OCI-LY1 (cell line): Measurements from ENCODE around the gene AFAP1L2.

ENCODE experiments used
- H2AFZ ChIP-seq: fragments of 200-600 bp; sonication (generic), shearing (Covaris generic); 2 replicates; pipeline ENCODE4 v1.6.0; 2014; ENCODE audit warnings: antibody characterized with exemption, mild to moderate bottlenecking, low read length
- H3F3A ChIP-seq: fragments of 200-600 bp; sonication (generic), shearing (Covaris generic); 2 replicates; pipeline ENCODE4 v1.6.0; 2014; ENCODE audit warnings: mild to moderate bottlenecking, antibody characterized with exemption, low read length, moderate library complexity; ENCODE audit not compliant: insufficient read depth
- H3K27ac ChIP-seq: fragments of 200-600 bp; sonication (generic); 2 replicates; pipeline ENCODE4 v1.5.1; 2014; ENCODE audit warnings: low read length, mixed run types, mild to moderate bottlenecking, low read depth; ENCODE audit not compliant: poor library complexity, severe bottlenecking
- H3K27me3 ChIP-seq: fragments of 200-600 bp; sonication (generic); 2 replicates; pipeline ENCODE4 v1.6.0; 2014; ENCODE audit warnings: antibody characterized with exemption, mild to moderate bottlenecking, low read length, moderate library complexity; ENCODE audit not compliant: insufficient read depth
- H3K36me3 ChIP-seq: fragments of 200-600 bp; sonication (generic); 2 replicates; pipeline ENCODE4 v1.6.1; 2014; ENCODE audit warnings: mild to moderate bottlenecking, antibody characterized with exemption, low read length, moderate library complexity, mixed read lengths; ENCODE audit not compliant: insufficient read depth
- H3K4me1 ChIP-seq: fragments of 200-600 bp; sonication (generic); 2 replicates; pipeline ENCODE4 v1.5.1; 2014; ENCODE audit warnings: mild to moderate bottlenecking, low read length, moderate library complexity; ENCODE audit not compliant: insufficient read depth, severe bottlenecking
- H3K4me2 ChIP-seq: fragments of 200-600 bp; sonication (generic), shearing (Covaris generic); 2 replicates; pipeline ENCODE4 v1.6.1; 2014; ENCODE audit warnings: low read length
- H3K4me3 ChIP-seq: fragments of 200-600 bp; sonication (generic); 2 replicates; pipeline ENCODE4 v1.5.1; 2014; ENCODE audit warnings: low read length, low read depth, mild to moderate bottlenecking, mixed read lengths; ENCODE audit not compliant: poor library complexity, severe bottlenecking
- H3K79me2 ChIP-seq: fragments of 200-600 bp; shearing (Covaris generic); 2 replicates; pipeline ENCODE4 v1.6.1; 2016; ENCODE audit warnings: mixed run types, low read length, mixed read lengths; ENCODE audit not compliant: insufficient read depth
- H3K9ac ChIP-seq: fragments of 200-600 bp; sonication (generic), shearing (Covaris generic); 2 replicates; pipeline ENCODE4 v1.6.1; 2014; ENCODE audit warnings: mild to moderate bottlenecking, low read length, mixed read lengths
- H3K9me2 ChIP-seq: fragments of 200-600 bp; sonication (generic), shearing (Covaris generic); 2 replicates; pipeline ENCODE4 v1.6.1; 2014; ENCODE audit warnings: low read depth, mild to moderate bottlenecking, low read length, mixed read lengths
- H3K9me3 ChIP-seq: fragments of 200-600 bp; shearing (Covaris generic); 2 replicates; pipeline ENCODE4 v1.6.1; 2014; ENCODE audit warnings: low read length, mixed read lengths
- H4K20me1 ChIP-seq: fragments of 200-600 bp; sonication (generic), shearing (Covaris generic); 2 replicates; pipeline ENCODE4 v1.6.0; 2016; ENCODE audit warnings: mild to moderate bottlenecking, low read length; ENCODE audit not compliant: insufficient read depth
- CTCF ChIP-seq: fragments of 200-600 bp; sonication (generic), shearing (Covaris generic); IDR thresholded peaks from 2 replicates; pipeline ENCODE4 v1.5.1; 2017; ENCODE audit warnings: mild to moderate bottlenecking, antibody characterized with exemption, low read length, moderate library complexity, mixed read lengths
- EZH2 ChIP-seq: fragments of 200-600 bp; sonication (generic), shearing (Covaris generic); IDR thresholded peaks from 2 replicates; pipeline ENCODE4 v1.8.0; 2017; ENCODE audit warnings: borderline replicate concordance, mixed run types, mild to moderate bottlenecking, antibody characterized with exemption, low read length, moderate library complexity, mixed read lengths

The AFAP1L2 gene

GRCh38 chr10:114304571-114305421 lies 99.5 kb downstream of the AFAP1L2 start:
- Histone ChIP-seq H3K27ac (peak overlapping the region; percentile 6), H3K9me3 (no peaks in the 10 kb centered on the region), H3F3A (no peaks in the 10 kb centered on the region), H3K79me2 (no peaks in the 10 kb centered on the region), H3K4me2 (peak overlapping the region; percentile 90), H3K27me3 (no peaks in the 10 kb centered on the region), H3K9ac (peak overlapping the region; percentile 46; the same call in 1 of the 2 replicates), H3K4me1 (peaks cover 7% of the 10 kb centered on the region), H3K9me2 (no peaks in the 10 kb centered on the region), H4K20me1 (no peaks in the 10 kb centered on the region), H2AFZ (peak overlapping the region; percentile 47), H3K4me3 (peak overlapping the region; percentile 66), H3K36me3 (no peaks in the 10 kb centered on the region)
- TF ChIP-seq EZH2 (no peak), CTCF (peak; percentile 67)

- H3K27ac ChIP-seq, result peak overlapping the region; percentile 6
- no peaks in the 10 kb centered on the region for H3K36me3 ChIP-seq
- H3K4me3 ChIP-seq, result peak overlapping the region; percentile 66
- H3K79me2 ChIP-seq, result no peaks in the 10 kb centered on the region
- no peaks in the 10 kb centered on the region for H3F3A ChIP-seq
- peak overlapping the region; percentile 46; the same call in 1 of the 2 replicates for H3K9ac ChIP-seq
- no peaks in the 10 kb centered on the region for H4K20me1 ChIP-seq
- H3K9me2 ChIP-seq, result no peaks in the 10 kb centered on the region
- TF ChIP-seq CTCF, result peak; percentile 86
- no peak for TF ChIP-seq EZH2
- no peaks in the 10 kb centered on the region for H3K27me3 ChIP-seq
- H3K4me2 ChIP-seq, result peak overlapping the region; percentile 90
- peak overlapping the region; percentile 47 for H2AFZ ChIP-seq
- no peaks in the 10 kb centered on the region for H3K9me3 ChIP-seq
- H3K4me1 ChIP-seq, result peaks cover 7% of the 10 kb centered on the region
These were observed 100.2 kb downstream of the AFAP1L2 start for GRCh38 chr10:114304017-114304570.

- H3K4me3 ChIP-seq, result no peak overlapping the region
- H3K4me2 ChIP-seq, result 0 out of 2 replicates have a peak overlapping the region, but pooled peaks have one; percentile 90
These were observed 100.7 kb downstream of the AFAP1L2 start for GRCh38 chr10:114303556-114303955.

More at GRCh38 chr10:114303556-114303955, 100.7 kb downstream of the AFAP1L2 start:
- no peaks in the 10 kb centered on the region for H3F3A ChIP-seq
- TF ChIP-seq EZH2 (no peak), CTCF (no peak)
- no peak overlapping the region for H3K27ac ChIP-seq
- H3K27me3 ChIP-seq, result no peaks in the 10 kb centered on the region
- no peaks in the 10 kb centered on the region for H3K36me3 ChIP-seq
- H3K9me2 ChIP-seq, result no peaks in the 10 kb centered on the region
- no peak overlapping the region for H2AFZ ChIP-seq
- H3K9ac ChIP-seq, result no peak overlapping the region
- H3K79me2 ChIP-seq, result no peaks in the 10 kb centered on the region
- no peaks in the 10 kb centered on the region for H3K9me3 ChIP-seq
- peaks cover 7% of the 10 kb centered on the region for H3K4me1 ChIP-seq
- H4K20me1 ChIP-seq, result no peaks in the 10 kb centered on the region
